ENCODE measurements around the gene ADD3. TPM values are rescaled to one million over a fixed set of nuclear protein-coding genes. Genes with fewer than 3 reads are reported as not detected.

The ADD3 gene
- total RNA-seq, 3 donors from 2014 or later (not counting 1 experiment from before 2014, with no cell fraction given) = 341 to 437 (median 344) TPM

GRCh38 chr10:109996225-109996624, 11.6 kb upstream of the ADD3 start:
- no peaks in the 10 kb centered on the region for H3K4me1 ChIP-seq (ENCODE audit: control insufficient read depth, insufficient read depth, low read length)
- H3K27ac ChIP-seq (ENCODE audit: low read length) = no peak overlapping the region
- no peak for DNase-seq
- no peak for TF ChIP-seq CTCF (IDR thresholded peaks at IDR 0.05)
- Mint-ChIP-seq H3K4me1 (no peaks in the 10 kb centered on the region), H3K27ac (no peak overlapping the region), H3K9me3 (no peaks in the 10 kb centered on the region), H3K36me3 (no peaks in the 10 kb centered on the region), H3K27me3 (ENCODE audit: low read depth in 2 of 2) (no peaks in the 10 kb centered on the region), H3K4me3 (no peak overlapping the region)
- ATAC-seq = no peak
- H3K4me3 ChIP-seq (ENCODE audit: low read length) = no peak overlapping the region
- 25% methylated on average over 2 of the region's 2 CpGs for WGBS (ENCODE audit: insufficient coverage)
- intact Hi-C loops (cut with micrococcal nuclease) = no loop called here
- no peaks in the 10 kb centered on the region for H3K36me3 ChIP-seq (ENCODE audit: control insufficient read depth, insufficient read depth, low read length)
- no peaks in the 10 kb centered on the region for H3K9me3 ChIP-seq (ENCODE audit: control insufficient read depth, insufficient read depth, low read length)
- H3K27me3 ChIP-seq (ENCODE audit: control insufficient read depth, insufficient read depth, low read length) = no peaks in the 10 kb centered on the region

- H3K36me3 ChIP-seq (ENCODE audit: control insufficient read depth, insufficient read depth, low read length) = no peaks in the 10 kb centered on the region
- Mint-ChIP-seq H3K4me3 (no peak overlapping the region), H3K9me3 (no peaks in the 10 kb centered on the region), H3K27ac (no peak overlapping the region), H3K4me1 (no peaks in the 10 kb centered on the region), H3K36me3 (no peaks in the 10 kb centered on the region), H3K27me3 (ENCODE audit: low read depth in 2 of 2) (no peaks in the 10 kb centered on the region)
- H3K4me1 ChIP-seq (ENCODE audit: control insufficient read depth, insufficient read depth, low read length) = no peaks in the 10 kb centered on the region
- DNase-seq (no peak), ATAC-seq (no peak)
- intact Hi-C loops (cut with micrococcal nuclease) = no loop called here
- no peak overlapping the region for H3K4me3 ChIP-seq (ENCODE audit: low read length)
- 100% methylated on average over 1 of the region's 3 CpGs for WGBS (ENCODE audit: insufficient coverage)
- H3K27ac ChIP-seq (ENCODE audit: low read length) = no peak overlapping the region
- no peaks in the 10 kb centered on the region for H3K27me3 ChIP-seq (ENCODE audit: control insufficient read depth, insufficient read depth, low read length)
- no peaks in the 10 kb centered on the region for H3K9me3 ChIP-seq (ENCODE audit: control insufficient read depth, insufficient read depth, low read length)
- no peak for TF ChIP-seq CTCF (IDR thresholded peaks at IDR 0.05)
These were observed 11.0 kb upstream of the ADD3 start for GRCh38 chr10:109996766-109997171.

- no peak overlapping the region for H3K4me3 Mint-ChIP-seq
- H3K9me3 Mint-ChIP-seq = no peaks in the 10 kb centered on the region
- 90% methylated on average over 2 of the region's 2 CpGs for WGBS (ENCODE audit: insufficient coverage)
- H3K4me1 Mint-ChIP-seq = no peaks in the 10 kb centered on the region
- intact Hi-C loops (cut with micrococcal nuclease) = no loop called here
- Histone ChIP-seq H3K27ac (ENCODE audit: low read length) (no peak overlapping the region), H3K27me3 (ENCODE audit: control insufficient read depth, insufficient read depth, low read length) (no peaks in the 10 kb centered on the region), H3K36me3 (ENCODE audit: control insufficient read depth, insufficient read depth, low read length) (no peaks in the 10 kb centered on the region), H3K4me3 (ENCODE audit: low read length) (no peak overlapping the region), H3K4me1 (ENCODE audit: control insufficient read depth, insufficient read depth, low read length) (no peaks in the 10 kb centered on the region), H3K9me3 (ENCODE audit: control insufficient read depth, insufficient read depth, low read length) (no peaks in the 10 kb centered on the region)
- ATAC-seq (no peak), DNase-seq (no peak)
- H3K36me3 Mint-ChIP-seq = no peaks in the 10 kb centered on the region
- TF ChIP-seq CTCF (IDR thresholded peaks at IDR 0.05) = no peak
- no peak overlapping the region for H3K27ac Mint-ChIP-seq
- no peaks in the 10 kb centered on the region for H3K27me3 Mint-ChIP-seq (ENCODE audit: low read depth in 2 of 2)
These were observed 10.6 kb upstream of the ADD3 start for GRCh38 chr10:109997233-109997632.

- no peaks in the 10 kb centered on the region for H3K36me3 Mint-ChIP-seq
- H3K4me3 Mint-ChIP-seq = no peak overlapping the region
- H3K27ac Mint-ChIP-seq = no peak overlapping the region
- WGBS (ENCODE audit: insufficient coverage) = 88% methylated on average over 1 of the region's 1 CpG
- no peaks in the 10 kb centered on the region for H3K27me3 Mint-ChIP-seq (ENCODE audit: low read depth in 2 of 2)
- H3K4me1 Mint-ChIP-seq = no peaks in the 10 kb centered on the region
- no peak overlapping the region for H3K4me3 ChIP-seq (ENCODE audit: low read length)
- no peaks in the 10 kb centered on the region for H3K4me1 ChIP-seq (ENCODE audit: control insufficient read depth, insufficient read depth, low read length)
- intact Hi-C loops (cut with micrococcal nuclease) = no loop called here
- no peaks in the 10 kb centered on the region for H3K36me3 ChIP-seq (ENCODE audit: control insufficient read depth, insufficient read depth, low read length)
- H3K27me3 ChIP-seq (ENCODE audit: control insufficient read depth, insufficient read depth, low read length) = no peaks in the 10 kb centered on the region
- no peaks in the 10 kb centered on the region for H3K9me3 Mint-ChIP-seq
- DNase-seq (no peak), ATAC-seq (no peak)
- no peak for TF ChIP-seq CTCF (IDR thresholded peaks at IDR 0.05)
- H3K9me3 ChIP-seq (ENCODE audit: control insufficient read depth, insufficient read depth, low read length) = no peaks in the 10 kb centered on the region
- H3K27ac ChIP-seq (ENCODE audit: low read length) = no peak overlapping the region
These were observed 9.3 kb upstream of the ADD3 start for GRCh38 chr10:109998513-109998912.

Measured in natural killer cell (primary cell).